ENCODE data around the gene LZTS3. TPM values are rescaled to one million over a fixed set of nuclear protein-coding genes. Genes with fewer than 3 reads are reported as not detected.

LZTS3 gene
- total and polyA plus RNA-seq, 2 experiments from 2014 or later, result 3.9 to 12.1 TPM

DNA sequence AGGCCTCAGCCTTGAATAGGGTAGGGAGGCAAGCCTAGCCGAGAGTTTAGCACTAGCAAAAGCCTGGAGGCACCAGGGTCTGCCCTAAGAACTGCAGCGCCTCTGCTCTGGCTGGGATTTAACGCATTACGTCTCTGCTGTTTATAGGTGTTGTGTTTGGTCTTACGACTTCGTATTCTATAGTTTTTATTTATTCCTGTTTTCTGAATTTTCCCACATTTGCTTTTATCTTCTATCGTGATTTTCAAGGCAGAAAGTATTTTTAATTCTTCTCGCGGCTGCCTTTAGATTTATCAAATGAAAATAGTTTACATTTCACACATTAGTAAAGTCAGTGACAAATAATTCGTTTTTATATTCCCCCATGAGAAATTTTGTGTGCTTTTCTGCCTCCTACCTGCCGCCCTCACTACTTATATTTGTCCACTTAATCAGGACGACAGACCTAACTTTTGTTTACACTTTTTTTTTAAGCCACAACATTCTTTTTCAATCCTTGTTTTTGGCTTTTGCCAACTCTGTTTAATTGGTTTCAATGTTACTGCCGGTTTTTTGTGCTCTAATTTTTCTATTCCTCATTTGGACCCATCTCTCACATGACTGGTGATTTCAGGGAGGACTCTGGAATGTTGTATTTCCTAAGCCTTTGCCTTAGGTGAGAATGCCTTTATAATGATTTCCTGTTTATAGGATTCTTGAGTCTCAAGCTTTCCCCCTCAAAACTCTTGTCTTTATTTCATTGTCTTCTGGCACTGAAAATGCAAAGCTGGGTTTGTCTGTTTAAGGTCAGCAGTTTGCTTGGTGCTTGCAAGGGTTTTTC is 1.3 kb upstream of the LZTS3 start:
- no peaks in the 10 kb centered on the region for H3K9me3 ChIP-seq (ENCODE audit: low read depth)
- peak overlapping the region; percentile 39 for H3K27ac ChIP-seq
- peak overlapping the region; percentile 95 for H3K4me2 ChIP-seq (ENCODE audit: unreplicated experiment)
- H3K27me3 ChIP-seq (replicated peaks; ENCODE audit: insufficient read depth), result no peaks in the 10 kb centered on the region
- H3K4me1 ChIP-seq (ENCODE audit: insufficient read depth), result peaks cover 16% of the 10 kb centered on the region
- H3K9ac ChIP-seq, result peak overlapping the region; percentile 89
- no peaks in the 10 kb centered on the region for H3K36me3 ChIP-seq (ENCODE audit: low read depth)
- H4K20me1 ChIP-seq (ENCODE audit: insufficient read depth), result no peaks in the 10 kb centered on the region
- WGBS, 2 experiments (ENCODE audit: low coverage in 1 of 2, low lambda C conversion rate in 2 of 2, missing lambda C conversion rate in 2 of 2), result 15% methylated on average over 13 of the region's 13 CpGs
- peak; percentile 26 for DNase-seq
- in situ Hi-C loops (cut with MboI), result no loop called here
- H3K9me2 ChIP-seq (ENCODE audit: insufficient read depth), result no peaks in the 10 kb centered on the region
- H3K79me2 ChIP-seq (ENCODE audit: insufficient read depth), result no peaks in the 10 kb centered on the region
- peak overlapping the region; percentile 92 for H2AFZ ChIP-seq
- peak overlapping the region; percentile 90 for H3K4me3 ChIP-seq
- no peak for TF ChIP-seq EZH2phosphoT487 (IDR thresholded peaks at IDR 0.05; ENCODE audit: insufficient read depth, low read depth)
- TF ChIP-seq EZH2 (IDR thresholded peaks at IDR 0.05; ENCODE audit: insufficient read depth, poor library complexity, severe bottlenecking), result no peak
- H3F3A ChIP-seq (ENCODE audit: insufficient read depth), result peaks cover 13% of the 10 kb centered on the region

DNA sequence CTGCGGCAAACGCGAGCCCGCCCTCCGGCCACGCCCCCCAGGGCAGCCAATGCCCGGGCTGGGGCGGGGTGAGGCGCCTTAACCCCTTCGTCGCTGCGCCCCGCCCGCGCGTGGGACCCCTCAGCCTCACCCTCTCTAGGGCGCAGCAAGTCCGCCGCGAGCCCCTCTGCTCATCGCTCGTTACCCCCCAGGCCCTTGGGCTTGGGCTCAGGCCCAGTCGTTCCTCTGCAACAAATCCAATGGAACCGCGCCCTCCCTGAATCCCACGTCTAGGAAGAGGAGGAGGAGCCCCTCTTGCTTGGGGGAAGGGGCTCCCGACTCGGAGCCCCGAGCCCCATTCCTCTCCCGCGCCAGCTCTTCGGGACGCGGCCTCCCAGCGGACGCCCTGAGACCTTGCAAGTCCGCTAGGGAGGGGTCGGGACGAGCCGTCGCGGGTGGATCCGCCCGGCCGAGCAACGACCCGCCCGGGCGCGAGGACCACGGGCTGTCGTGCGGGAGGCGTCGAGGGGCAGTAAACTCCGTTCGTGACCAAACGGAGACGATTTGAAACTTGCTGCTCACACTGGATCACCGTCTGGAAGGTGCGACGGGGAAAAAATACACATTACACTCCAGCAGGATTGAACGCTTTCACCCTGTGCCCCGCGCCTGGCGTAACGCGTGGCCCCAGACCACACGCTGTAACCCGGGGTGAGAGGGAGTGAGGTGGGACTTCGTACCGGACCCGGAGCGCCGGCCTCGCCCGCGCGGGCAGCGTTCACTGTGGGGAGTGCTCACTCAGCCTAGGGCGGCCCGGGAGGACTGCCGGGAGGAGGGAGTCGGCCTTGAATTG is 477 bp upstream of the LZTS3 start:
- WGBS, 2 experiments (ENCODE audit: low coverage in 1 of 2, low lambda C conversion rate in 2 of 2, missing lambda C conversion rate in 2 of 2), result 2% methylated on average over 74 to 76 of the region's 84 CpGs
- Histone ChIP-seq H3K27me3 (replicated peaks; ENCODE audit: insufficient read depth) (no peaks in the 10 kb centered on the region), H3K4me1 (ENCODE audit: insufficient read depth) (peaks cover 16% of the 10 kb centered on the region), H3K9ac (peak overlapping the region; percentile 89), H3K9me3 (ENCODE audit: low read depth) (no peaks in the 10 kb centered on the region), H3F3A (ENCODE audit: insufficient read depth) (peaks cover 13% of the 10 kb centered on the region), H3K4me3 (peak overlapping the region; percentile 90), H3K27ac (peak overlapping the region; percentile 39), H3K4me2 (ENCODE audit: unreplicated experiment) (peak overlapping the region; percentile 95), H3K9me2 (ENCODE audit: insufficient read depth) (no peaks in the 10 kb centered on the region), H3K79me2 (ENCODE audit: insufficient read depth) (no peaks in the 10 kb centered on the region), H4K20me1 (ENCODE audit: insufficient read depth) (no peaks in the 10 kb centered on the region), H3K36me3 (ENCODE audit: low read depth) (no peaks in the 10 kb centered on the region), H2AFZ (peak overlapping the region; percentile 92)
- in situ Hi-C loops (cut with MboI), result no loop called here
- TF ChIP-seq EZH2phosphoT487 (IDR thresholded peaks at IDR 0.05; ENCODE audit: insufficient read depth, low read depth) (no peak), EZH2 (IDR thresholded peaks at IDR 0.05; ENCODE audit: insufficient read depth, poor library complexity, severe bottlenecking) (no peak)
- peak; percentile 95 for DNase-seq

DNA sequence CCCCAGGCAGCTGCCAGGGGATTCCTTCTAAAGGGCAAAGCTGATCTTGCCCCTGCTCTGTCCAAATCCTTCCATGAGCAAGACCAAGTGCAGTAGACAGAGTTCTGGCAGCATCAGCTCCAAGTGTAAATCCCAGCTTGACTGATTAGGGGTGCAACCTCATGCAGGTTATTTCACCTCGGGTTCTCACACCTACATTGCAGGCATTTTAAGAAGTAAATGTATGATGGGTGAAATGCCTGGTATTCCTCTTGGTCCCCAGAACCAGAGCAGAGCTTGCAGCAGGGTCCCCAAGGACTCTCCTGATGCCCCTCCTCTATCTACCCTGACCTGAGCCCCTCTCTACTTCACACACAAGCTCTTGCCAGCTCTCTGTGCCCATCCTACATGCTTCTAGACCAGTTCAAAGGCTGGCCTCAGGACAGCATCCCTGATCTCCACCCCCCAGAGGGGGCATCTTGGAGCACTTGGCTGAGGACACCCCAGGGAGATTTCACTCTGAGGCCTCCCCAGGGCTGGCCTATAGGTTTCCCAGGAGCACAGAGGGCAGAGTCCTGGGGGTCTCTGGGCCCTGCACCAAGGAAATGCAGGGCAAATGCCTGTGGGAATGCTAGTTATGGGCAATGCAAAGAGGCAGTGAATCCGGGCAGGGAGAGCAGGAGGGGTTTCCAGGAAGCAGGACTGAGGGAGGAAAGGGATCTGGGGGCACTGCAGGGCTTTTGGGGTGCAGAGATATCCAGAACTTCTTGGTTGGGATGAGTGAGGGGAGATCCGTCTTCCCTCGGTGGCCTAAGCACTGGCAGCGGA is 1.0 kb downstream of the LZTS3 start:
- H3K79me2 ChIP-seq (ENCODE audit: insufficient read depth), result no peaks in the 10 kb centered on the region

More for the DNA sequence above, 1.0 kb downstream of the LZTS3 start:
- H2AFZ ChIP-seq, result no peak overlapping the region
- H3K27ac ChIP-seq, result no peak overlapping the region
- peak overlapping the region; percentile 89; the same call in 1 of the 2 replicates for H3K9ac ChIP-seq
- peaks cover 16% of the 10 kb centered on the region for H3K4me1 ChIP-seq (ENCODE audit: insufficient read depth)
- H3K4me3 ChIP-seq, result peak overlapping the region; percentile 90; the same call in 1 of the 2 replicates
- H3K4me2 ChIP-seq (ENCODE audit: unreplicated experiment), result no peak overlapping the region
- no peaks in the 10 kb centered on the region for H3K36me3 ChIP-seq (ENCODE audit: low read depth)
- H3K27me3 ChIP-seq (replicated peaks; ENCODE audit: insufficient read depth), result no peaks in the 10 kb centered on the region
- in situ Hi-C loops (cut with MboI), result no loop called here
- no peak for TF ChIP-seq EZH2phosphoT487 (IDR thresholded peaks at IDR 0.05; ENCODE audit: insufficient read depth, low read depth)
- no peak for TF ChIP-seq EZH2 (IDR thresholded peaks at IDR 0.05; ENCODE audit: insufficient read depth, poor library complexity, severe bottlenecking)
- DNase-seq, result no peak
- peaks cover 13% of the 10 kb centered on the region for H3F3A ChIP-seq (ENCODE audit: insufficient read depth)
- 30 to 51% methylated on average over 5 of the region's 5 CpGs for WGBS, 2 experiments (ENCODE audit: low coverage in 1 of 2, low lambda C conversion rate in 2 of 2, missing lambda C conversion rate in 2 of 2)
- no peaks in the 10 kb centered on the region for H4K20me1 ChIP-seq (ENCODE audit: insufficient read depth)
- no peaks in the 10 kb centered on the region for H3K9me2 ChIP-seq (ENCODE audit: insufficient read depth)
- no peaks in the 10 kb centered on the region for H3K9me3 ChIP-seq (ENCODE audit: low read depth)

Data from GM23248 (cell line).